Measurements from ENCODE around the gene RCOR1.
A peak's percentile ranks its signal among the peaks of the same experiment; 100 is the strongest.

Gene RCOR1

DNA sequence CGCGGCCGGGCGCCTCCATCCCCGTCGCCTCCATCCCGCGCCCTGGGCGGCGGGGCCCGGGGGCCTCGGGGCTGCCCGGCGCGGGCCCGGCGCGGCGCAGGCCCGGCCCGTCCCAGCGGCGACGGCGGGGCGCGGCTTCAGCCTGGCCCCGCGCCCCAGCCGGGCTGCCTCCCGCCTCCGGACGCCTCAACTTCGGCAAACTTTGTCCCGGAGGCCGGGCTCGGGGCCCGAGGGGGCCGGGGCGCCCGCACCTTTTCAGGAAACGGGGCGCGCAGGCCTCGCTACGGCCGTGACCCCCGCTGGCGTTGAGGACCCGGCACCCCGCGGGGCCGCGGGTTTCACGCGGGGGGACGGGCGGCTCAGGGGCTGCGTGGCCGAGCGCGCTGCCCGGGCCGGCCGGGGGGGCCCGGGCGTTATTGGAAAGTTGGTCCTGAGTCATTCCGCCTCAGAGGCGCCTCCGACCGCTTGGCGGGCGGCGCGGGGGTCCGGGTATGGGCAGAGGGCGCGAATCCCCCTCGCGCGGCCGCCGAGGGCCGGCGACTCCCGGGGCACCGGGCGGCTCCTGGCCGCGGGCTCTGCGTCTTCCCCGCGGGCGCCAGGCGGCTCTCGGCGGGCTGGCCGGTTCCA lies 185.4 kb downstream of the RCOR1 start:
- no peak for DNase-seq

DNA sequence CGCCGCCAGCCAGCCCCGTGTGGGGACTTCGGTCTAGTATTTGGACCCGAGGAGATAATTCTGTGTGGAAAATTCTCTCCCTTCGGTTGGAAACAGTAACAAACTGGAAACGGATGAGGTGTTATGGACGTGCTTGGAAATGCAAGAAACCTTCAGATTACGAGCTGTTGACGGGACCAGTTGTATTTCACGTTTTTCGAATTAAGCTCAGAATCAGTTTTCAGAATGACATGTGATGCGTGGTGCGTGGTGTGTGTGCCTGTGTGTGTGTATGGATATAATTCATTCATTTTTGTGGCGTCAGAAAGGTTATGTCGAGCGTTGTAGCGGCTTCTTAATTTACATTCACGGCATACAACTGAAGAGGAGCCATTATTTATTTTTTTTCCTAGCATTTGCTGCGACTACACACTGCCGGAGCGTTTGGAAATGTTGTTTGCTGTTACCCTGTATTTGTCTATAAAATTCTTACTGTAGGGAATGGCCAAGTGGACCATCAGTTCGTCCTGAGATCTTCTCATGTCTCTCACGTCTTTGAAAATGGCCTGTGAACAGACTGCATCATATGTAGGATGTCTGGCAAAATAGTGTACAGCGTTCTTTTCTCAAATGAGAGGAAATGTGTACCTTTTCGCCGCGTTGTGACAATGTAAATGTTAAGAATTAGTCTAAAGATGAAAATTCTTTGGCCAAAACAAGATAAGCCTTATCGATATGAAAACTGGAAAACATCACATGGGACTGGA lies 186.1 kb downstream of the RCOR1 start:
- peak; percentile 30 for DNase-seq

DNA sequence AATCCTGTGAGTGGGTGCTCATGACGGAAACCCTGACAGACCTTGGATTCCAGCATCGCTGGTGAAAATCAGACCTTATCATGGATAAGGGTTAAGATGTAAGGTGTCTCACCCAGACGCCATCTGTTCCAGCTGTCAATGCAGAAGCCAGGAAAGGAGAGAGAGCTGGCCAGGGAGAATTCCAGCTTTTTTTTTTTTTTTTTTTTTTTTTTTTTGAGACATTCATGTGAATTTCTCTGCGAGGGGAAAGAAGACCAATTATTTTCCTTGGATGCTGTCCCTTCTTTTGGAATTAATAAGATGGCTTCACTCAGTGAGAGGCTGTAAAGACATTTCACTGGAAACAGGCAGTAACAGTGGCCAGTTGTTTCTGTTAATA lies 186.6 kb downstream of the RCOR1 start:
- DNase-seq: peak; percentile 8

DNA sequence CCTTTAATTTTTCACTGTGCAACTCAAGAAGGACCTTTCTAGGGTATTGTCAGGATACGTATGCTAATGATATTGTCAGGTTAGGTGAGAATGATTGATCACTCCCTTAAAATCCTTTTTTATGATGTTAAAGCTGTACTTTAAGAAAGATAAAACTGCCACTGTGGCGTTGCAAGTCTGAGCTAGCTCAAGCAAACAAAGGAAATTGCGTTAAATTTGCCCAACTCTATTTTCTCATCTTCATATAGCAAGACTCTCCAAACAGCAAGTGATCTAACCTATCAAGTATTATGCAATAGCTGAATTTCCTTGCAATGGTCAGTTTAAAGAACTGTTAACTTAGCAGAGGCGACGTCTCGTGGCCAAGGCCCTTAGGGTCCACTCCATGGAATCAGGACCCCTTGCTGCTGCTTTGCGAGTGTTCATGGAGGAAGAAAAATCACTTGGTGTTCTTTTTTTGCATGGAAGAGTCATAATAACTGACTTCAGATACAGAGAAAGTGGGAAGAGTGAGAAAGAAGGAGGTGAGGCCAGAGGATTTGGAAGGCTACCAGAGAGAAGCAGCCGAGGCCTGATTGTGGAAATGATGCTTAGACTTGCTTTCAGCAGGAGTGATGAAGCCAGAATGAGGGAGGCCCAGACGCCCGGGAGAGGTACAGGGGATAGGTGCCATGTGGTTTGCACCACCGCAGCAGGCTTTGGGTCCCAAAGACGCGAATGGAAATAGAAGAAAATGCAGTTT lies 187.3 kb downstream of the RCOR1 start:
- DNase-seq: peak; percentile 10

Data from fibroblast of skin of abdomen (primary cell).